ENCODE results near the gene FLNC.

DNA sequence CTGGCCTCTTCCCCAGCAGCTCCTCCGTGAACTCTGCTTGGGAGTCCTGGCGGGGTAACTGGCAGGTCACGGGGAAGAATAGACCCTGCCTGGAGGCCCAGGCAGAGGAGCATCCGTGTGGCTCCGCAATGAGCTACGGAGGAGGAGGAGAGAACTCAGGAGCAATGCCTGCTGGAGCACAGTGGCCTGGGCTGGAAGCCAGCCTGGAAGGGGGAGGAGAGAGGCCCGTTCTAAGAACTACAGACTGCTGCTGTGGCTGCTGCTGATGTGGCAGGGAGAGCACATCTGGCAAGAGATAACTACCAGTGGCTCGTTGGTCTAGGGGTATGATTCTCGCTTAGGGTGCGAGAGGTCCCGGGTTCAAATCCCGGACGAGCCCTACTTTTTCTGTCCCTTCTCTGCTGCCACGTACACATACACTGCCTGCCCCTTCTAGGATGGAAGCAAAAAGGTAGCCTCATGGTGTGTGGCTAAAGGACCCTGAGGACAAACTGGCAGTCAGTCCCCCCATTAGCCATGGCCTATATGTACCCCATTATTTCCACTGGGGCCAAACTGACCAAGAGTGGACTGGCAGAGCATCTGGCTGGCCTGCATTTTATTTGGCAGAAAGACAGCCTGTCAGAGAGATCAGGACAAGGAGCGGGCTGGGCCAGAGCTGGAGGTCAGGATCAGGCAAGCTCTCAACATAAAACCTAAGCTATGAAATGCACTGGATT, 46.9 kb upstream of the FLNC start:
- TF ChIP-seq RNF2 (IDR thresholded peaks at IDR 0.05; ENCODE audit: borderline replicate concordance, low read depth), result no peak
- no peak for TF ChIP-seq RFX5 (IDR thresholded peaks at IDR 0.05)
- TF ChIP-seq, protein P1, sequence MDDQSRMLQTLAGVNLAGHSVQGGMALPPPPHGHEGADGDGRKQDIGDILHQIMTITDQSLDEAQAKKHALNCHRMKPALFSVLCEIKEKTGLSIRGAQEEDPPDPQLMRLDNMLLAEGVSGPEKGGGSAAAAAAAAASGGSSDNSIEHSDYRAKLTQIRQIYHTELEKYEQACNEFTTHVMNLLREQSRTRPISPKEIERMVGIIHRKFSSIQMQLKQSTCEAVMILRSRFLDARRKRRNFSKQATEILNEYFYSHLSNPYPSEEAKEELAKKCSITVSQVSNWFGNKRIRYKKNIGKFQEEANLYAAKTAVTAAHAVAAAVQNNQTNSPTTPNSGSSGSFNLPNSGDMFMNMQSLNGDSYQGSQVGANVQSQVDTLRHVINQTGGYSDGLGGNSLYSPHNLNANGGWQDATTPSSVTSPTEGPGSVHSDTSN (IDR thresholded peaks at IDR 0.05), result no peak
- no peak for TF ChIP-seq TFCP2L1 (CRISPR knock-in tag; IDR thresholded peaks at IDR 0.05)
- no peak for TF ChIP-seq JUNB (IDR thresholded peaks at IDR 0.05)
- TF ChIP-seq USF2 (IDR thresholded peaks at IDR 0.05), result no peak
- TF ChIP-seq CTCF (IDR thresholded peaks at IDR 0.05), result no peak
- TF ChIP-seq POLR2A (IDR thresholded peaks at IDR 0.05; ENCODE audit: low read length), result no peak
- no peak for TF ChIP-seq GATA3 (IDR thresholded peaks at IDR 0.05; ENCODE audit: borderline replicate concordance)
- TF ChIP-seq, protein P2, sequence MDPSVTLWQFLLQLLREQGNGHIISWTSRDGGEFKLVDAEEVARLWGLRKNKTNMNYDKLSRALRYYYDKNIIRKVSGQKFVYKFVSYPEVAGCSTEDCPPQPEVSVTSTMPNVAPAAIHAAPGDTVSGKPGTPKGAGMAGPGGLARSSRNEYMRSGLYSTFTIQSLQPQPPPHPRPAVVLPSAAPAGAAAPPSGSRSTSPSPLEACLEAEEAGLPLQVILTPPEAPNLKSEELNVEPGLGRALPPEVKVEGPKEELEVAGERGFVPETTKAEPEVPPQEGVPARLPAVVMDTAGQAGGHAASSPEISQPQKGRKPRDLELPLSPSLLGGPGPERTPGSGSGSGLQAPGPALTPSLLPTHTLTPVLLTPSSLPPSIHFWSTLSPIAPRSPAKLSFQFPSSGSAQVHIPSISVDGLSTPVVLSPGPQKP (IDR thresholded peaks at IDR 0.05; ENCODE audit: low read depth, low read length), result no peak
- TF ChIP-seq RAD21 (conservative IDR thresholded peaks at IDR 0.05 in 1 of 2, IDR thresholded peaks at IDR 0.05 in 1 of 2), result no peak
